SK-N-SH treated with all-trans-retinoic acid at 6 μM for 48 hours (cell line): ENCODE results near the gene PDK4.

Experiments
- ATAC-seq: fragments of 200-7000 bp; cut with Tn5 transposase; 3 replicates; pipeline ENCODE4 v1.9.1; 2020; ENCODE audit warnings: mild to moderate bottlenecking, moderate library complexity
- ARNTL ChIP-seq: fragments of 450-650 bp; formaldehyde crosslinking; IDR thresholded peaks from 2 replicates; pipeline ENCODE4 v1.5.0; 2020; ENCODE audit warnings: low read depth, mild to moderate bottlenecking, moderate library complexity, borderline replicate concordance
- BACH2 ChIP-seq: fragments of 250-450 bp; sonication (Bioruptor Pico); IDR thresholded peaks from 2 replicates; pipeline ENCODE4 v1.9.0; 2021; ENCODE audit warnings: mild to moderate bottlenecking, borderline replicate concordance
- CSDC2 ChIP-seq: fragments of 250-450 bp; sonication (Bioruptor Pico); IDR thresholded peaks from 2 replicates; pipeline ENCODE4 v1.5.0; 2020; ENCODE audit warnings: mild to moderate bottlenecking, moderate library complexity
- CSRNP3 ChIP-seq: fragments of 250-450 bp; sonication (Bioruptor Pico); IDR thresholded peaks from 2 replicates; pipeline ENCODE4 v1.5.1; 2021; ENCODE audit warnings: mild to moderate bottlenecking, moderate library complexity
- ESRRG ChIP-seq: fragments of 250-450 bp; sonication (Bioruptor Pico); IDR thresholded peaks from 2 replicates; pipeline ENCODE4 v1.6.1; 2021; ENCODE audit warnings: mild to moderate bottlenecking
- GLIS3 ChIP-seq: fragments of 250-450 bp; sonication (Bioruptor Pico); IDR thresholded peaks from 2 replicates; pipeline ENCODE4 v1.5.0; 2020; ENCODE audit warnings: mild to moderate bottlenecking, moderate library complexity
- OSR1 ChIP-seq: fragments of 250-450 bp; sonication (Bioruptor Pico); IDR thresholded peaks from 2 replicates; pipeline ENCODE4 v1.8.0; 2022; ENCODE audit warnings: moderate library complexity, mild to moderate bottlenecking, inconsistent platforms
- POU6F1 ChIP-seq: fragments of 250-450 bp; sonication (Bioruptor Pico); IDR thresholded peaks from 2 replicates; pipeline ENCODE4 v1.8.0; 2021; ENCODE audit warnings: low read depth, mild to moderate bottlenecking, moderate library complexity, borderline replicate concordance
- PPARA ChIP-seq: fragments of 250-450 bp; sonication (Bioruptor Pico); IDR thresholded peaks from 2 replicates; pipeline ENCODE4 v1.5.0; 2020; ENCODE audit warnings: mild to moderate bottlenecking, borderline replicate concordance
- RARB ChIP-seq: fragments of 250-450 bp; sonication (Bioruptor Pico); IDR thresholded peaks from 2 replicates; pipeline ENCODE4 v1.8.0; 2021; ENCODE audit warnings: mild to moderate bottlenecking, moderate library complexity
- SNAI2 ChIP-seq: fragments of 250-450 bp; sonication (Bioruptor Pico); IDR thresholded peaks from 2 replicates; pipeline ENCODE4 v1.5.0; 2020; ENCODE audit warnings: mild to moderate bottlenecking, moderate library complexity
- TCF4 ChIP-seq: fragments of 250-450 bp; sonication (Bioruptor Pico); IDR thresholded peaks from 2 replicates; pipeline ENCODE4 v1.8.0; 2021; ENCODE audit warnings: mild to moderate bottlenecking, moderate library complexity, borderline replicate concordance
- TOX ChIP-seq: fragments of 250-450 bp; sonication (Bioruptor Pico); IDR thresholded peaks from 2 replicates; pipeline ENCODE4 v1.8.0; 2021; ENCODE audit warnings: mild to moderate bottlenecking, moderate library complexity, borderline replicate concordance
- TSHZ2 ChIP-seq: fragments of 250-450 bp; sonication (Bioruptor Pico); IDR thresholded peaks from 2 replicates; pipeline ENCODE4 v1.5.0; 2020; ENCODE audit warnings: mild to moderate bottlenecking, moderate library complexity
- ZC3H10 ChIP-seq: fragments of 250-450 bp; sonication (Bioruptor Pico); IDR thresholded peaks from 2 replicates; pipeline ENCODE4 v1.5.1; 2021; ENCODE audit warnings: mild to moderate bottlenecking, moderate library complexity
- ZFP3 ChIP-seq: fragments of 250-450 bp; sonication (Bioruptor Pico); IDR thresholded peaks from 2 replicates; pipeline ENCODE4 v1.5.0; 2020; ENCODE audit warnings: mild to moderate bottlenecking, moderate library complexity
- ZFP30 ChIP-seq: fragments of 450-650 bp; formaldehyde crosslinking; IDR thresholded peaks from 2 replicates; pipeline ENCODE4 v1.5.0; 2022; ENCODE audit warnings: mild to moderate bottlenecking, moderate library complexity
- ZNF565 ChIP-seq: fragments of 450-650 bp; formaldehyde crosslinking; conservative IDR thresholded peaks from 2 replicates; pipeline ENCODE4 v1.5.0; 2020; ENCODE audit warnings: low read depth, mild to moderate bottlenecking, moderate library complexity
- ZNF70 ChIP-seq: fragments of 450-650 bp; formaldehyde crosslinking; IDR thresholded peaks from 2 replicates; pipeline ENCODE4 v1.5.0; 2020; ENCODE audit warnings: mild to moderate bottlenecking, moderate library complexity
- ZNF8 ChIP-seq: fragments of 450-650 bp; formaldehyde crosslinking; IDR thresholded peaks from 2 replicates; pipeline ENCODE4 v1.5.0; 2020; ENCODE audit warnings: mild to moderate bottlenecking, moderate library complexity
- TF ChIP-seq, protein P1 (sequence below): fragments of 250-450 bp; sonication (Bioruptor Pico); IDR thresholded peaks from 2 replicates; pipeline ENCODE4 v1.8.0; 2020; ENCODE audit warnings: mild to moderate bottlenecking, moderate library complexity, borderline replicate concordance
- TF ChIP-seq, protein P2 (sequence below): fragments of 250-450 bp; sonication (Bioruptor Pico); IDR thresholded peaks from 2 replicates; pipeline ENCODE4 v1.5.1; 2020; ENCODE audit warnings: low read depth, mild to moderate bottlenecking, moderate library complexity

PDK4 gene

GRCh38 chr7:95578299-95578855 lies 17.9 kb downstream of the PDK4 start:
- TF ChIP-seq RARB (CRISPR knock-in tag) (no peak), TSHZ2 (CRISPR knock-in tag) (no peak), POU6F1 (CRISPR knock-in tag) (no peak), BACH2 (CRISPR knock-in tag) (no peak), SNAI2 (CRISPR knock-in tag) (no peak), ARNTL (no peak), GLIS3 (CRISPR knock-in tag) (no peak), ZFP3 (CRISPR knock-in tag) (no peak), ZNF8 (no peak), ESRRG (CRISPR knock-in tag) (no peak), TCF4 (CRISPR knock-in tag) (no peak), PPARA (CRISPR knock-in tag) (no peak)
- TF ChIP-seq, protein P1, sequence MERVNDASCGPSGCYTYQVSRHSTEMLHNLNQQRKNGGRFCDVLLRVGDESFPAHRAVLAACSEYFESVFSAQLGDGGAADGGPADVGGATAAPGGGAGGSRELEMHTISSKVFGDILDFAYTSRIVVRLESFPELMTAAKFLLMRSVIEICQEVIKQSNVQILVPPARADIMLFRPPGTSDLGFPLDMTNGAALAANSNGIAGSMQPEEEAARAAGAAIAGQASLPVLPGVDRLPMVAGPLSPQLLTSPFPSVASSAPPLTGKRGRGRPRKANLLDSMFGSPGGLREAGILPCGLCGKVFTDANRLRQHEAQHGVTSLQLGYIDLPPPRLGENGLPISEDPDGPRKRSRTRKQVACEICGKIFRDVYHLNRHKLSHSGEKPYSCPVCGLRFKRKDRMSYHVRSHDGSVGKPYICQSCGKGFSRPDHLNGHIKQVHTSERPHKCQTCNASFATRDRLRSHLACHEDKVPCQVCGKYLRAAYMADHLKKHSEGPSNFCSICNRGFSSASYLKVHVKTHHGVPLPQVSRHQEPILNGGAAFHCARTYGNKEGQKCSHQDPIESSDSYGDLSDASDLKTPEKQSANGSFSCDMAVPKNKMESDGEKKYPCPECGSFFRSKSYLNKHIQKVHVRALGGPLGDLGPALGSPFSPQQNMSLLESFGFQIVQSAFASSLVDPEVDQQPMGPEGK (CRISPR knock-in tag), result no peak
- ATAC-seq, result no peak

GRCh38 chr7:95577137-95577536 lies 19.2 kb downstream of the PDK4 start:
- ATAC-seq, result no peak
- TF ChIP-seq PPARA (CRISPR knock-in tag), result no peak
- no peak for TF ChIP-seq TCF4 (CRISPR knock-in tag)
- TF ChIP-seq OSR1 (CRISPR knock-in tag), result no peak
- TF ChIP-seq ZNF8, result no peak
- TF ChIP-seq ESRRG (CRISPR knock-in tag), result no peak
- no peak for TF ChIP-seq BACH2 (CRISPR knock-in tag)
- TF ChIP-seq, protein P2, sequence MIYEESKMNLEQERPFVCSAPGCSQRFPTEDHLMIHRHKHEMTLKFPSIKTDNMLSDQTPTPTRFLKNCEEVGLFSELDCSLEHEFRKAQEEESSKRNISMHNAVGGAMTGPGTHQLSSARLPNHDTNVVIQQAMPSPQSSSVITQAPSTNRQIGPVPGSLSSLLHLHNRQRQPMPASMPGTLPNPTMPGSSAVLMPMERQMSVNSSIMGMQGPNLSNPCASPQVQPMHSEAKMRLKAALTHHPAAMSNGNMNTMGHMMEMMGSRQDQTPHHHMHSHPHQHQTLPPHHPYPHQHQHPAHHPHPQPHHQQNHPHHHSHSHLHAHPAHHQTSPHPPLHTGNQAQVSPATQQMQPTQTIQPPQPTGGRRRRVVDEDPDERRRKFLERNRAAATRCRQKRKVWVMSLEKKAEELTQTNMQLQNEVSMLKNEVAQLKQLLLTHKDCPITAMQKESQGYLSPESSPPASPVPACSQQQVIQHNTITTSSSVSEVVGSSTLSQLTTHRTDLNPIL, result no peak
- TF ChIP-seq ZNF70, result no peak
- no peak for TF ChIP-seq ZC3H10
- TF ChIP-seq GLIS3 (CRISPR knock-in tag), result no peak
- no peak for TF ChIP-seq CSDC2 (CRISPR knock-in tag)
- no peak for TF ChIP-seq TSHZ2 (CRISPR knock-in tag)
- TF ChIP-seq, protein P1 (CRISPR knock-in tag), result no peak
- TF ChIP-seq RARB (CRISPR knock-in tag), result no peak
- TF ChIP-seq ZNF565 (CRISPR knock-in tag), result no peak
- no peak for TF ChIP-seq ZFP30 (CRISPR knock-in tag)
- no peak for TF ChIP-seq CSRNP3
- no peak for TF ChIP-seq TOX (CRISPR knock-in tag)
